COLO668 (cell line): ENCODE data around the gene DCP1B.
"Not testable (repeated sequence)": the region's sequence is repeated elsewhere in the genome, so short reads cannot be mapped to it uniquely, and the experiment has no call there.

ENCODE experiments used
- DNase-seq: peaks from one replicate; lab custom pipeline; 2025; ENCODE audit not compliant: unreplicated experiment; lab: John Stamatoyannopoulos, UW

Gene DCP1B

GRCh38 chr12:1977109-1977508 is 27.1 kb downstream of the DCP1B start:
- no peak for DNase-seq

GRCh38 chr12:1974812-1975211 is 29.4 kb downstream of the DCP1B start:
- DNase-seq = no peak

GRCh38 chr12:1972856-1973317 is 31.4 kb downstream of the DCP1B start:
- no peak for DNase-seq

GRCh38 chr12:1972260-1972659 is 32.0 kb downstream of the DCP1B start:
- no peak for DNase-seq

- DNase-seq = no peak
Observed at GRCh38 chr12:1970331-1970900, 33.8 kb downstream of the DCP1B start.

- DNase-seq = no peak
Observed at GRCh38 chr12:1966561-1967226, 37.6 kb downstream of the DCP1B start.

- no peak for DNase-seq
Observed at GRCh38 chr12:1965916-1966315, 38.3 kb downstream of the DCP1B start.

GRCh38 chr12:1962051-1963020 is 41.9 kb downstream of the DCP1B start:
- DNase-seq = no peak

- no peak for DNase-seq
Observed at GRCh38 chr12:1956716-1957115, 47.5 kb downstream of the DCP1B start.

- no peak for DNase-seq
Observed at GRCh38 chr12:1949771-1950470, 54.3 kb downstream of the DCP1B start.

GRCh38 chr12:1948883-1949282 is 55.4 kb downstream of the DCP1B start:
- no peak for DNase-seq

- no peak for DNase-seq
Observed at GRCh38 chr12:1947081-1947480, 57.2 kb downstream of the DCP1B start.

- no peak for DNase-seq
Observed at GRCh38 chr12:1946296-1946695, 58.0 kb downstream of the DCP1B start.

GRCh38 chr12:1945502-1945901 is 58.8 kb downstream of the DCP1B start:
- DNase-seq = not testable (repeated sequence)

GRCh38 chr12:1939801-1940607 is 64.3 kb downstream of the DCP1B start:
- peak; percentile 86 for DNase-seq

- no peak for DNase-seq
Observed at GRCh38 chr12:1939331-1939730, 64.9 kb downstream of the DCP1B start.

GRCh38 chr12:1937481-1938224 is 66.6 kb downstream of the DCP1B start:
- no peak for DNase-seq

- no peak for DNase-seq
Observed at GRCh38 chr12:1936406-1937320, 67.6 kb downstream of the DCP1B start.
